Activated CD4-positive, CD25-positive, alpha-beta regulatory T cell treated with anti-CD3 and anti-CD28 coated beads, Interleukin-2, amount 50 U/mL, for 16 hours (primary cell): ENCODE measurements around the gene UCP3.

ENCODE experiments used
- DNase-seq: peaks from one replicate; pipeline ENCODE4 v3.0.0-alpha.2; 2020; ENCODE audit warnings: low read depth, low spot score

Gene UCP3

GRCh38 chr11:73956876-73957653, 51.8 kb downstream of the UCP3 start:
- no peak for DNase-seq

- no peak for DNase-seq
These were observed 57.1 kb downstream of the UCP3 start for GRCh38 chr11:73951797-73952196.

- no peak for DNase-seq
These were observed 57.8 kb downstream of the UCP3 start, which contains the start of gene DNAJB13 for GRCh38 chr11:73950869-73951710. DNAJB13 (plus strand) TSS chr11:73951026; CDS start chr11:73951070, 44 bp downstream.
